GM12878 (cell line): ENCODE data around the gene PM20D2. TPM values are rescaled to one million over a fixed set of nuclear protein-coding genes. Genes with fewer than 3 reads are reported as not detected.

Source experiments
- ATAC-seq: fragments of 200-7000 bp; cut with Tn5 transposase; 3 replicates; pipeline ENCODE4 v1.9.1; 2020; ENCODE audit warnings: mild to moderate bottlenecking, moderate library complexity
- BruUV-seq: library from RNA; stranded (reverse); fragments of 400-500 nt; replicated peaks from 2 replicates; lab custom pipeline; 2021; lab: Mats Ljungman, UMichigan
- CTCF ChIA-PET: fragments of 300-600 bp; sonication (Branson Sonifier 250); formaldehyde crosslinking; extraction: SDS; loops from one replicate; lab custom pipeline; 2021; ENCODE audit warnings: inconsistent platforms; lab: Yijun Ruan, JAX
- POLR2A ChIA-PET: fragments of 350-600 bp; formaldehyde crosslinking; extraction: SDS; loops from one replicate; lab custom pipeline; 2021; ENCODE audit warnings: inconsistent platforms; lab: Charles Lee
- RAD21 ChIA-PET: fragments of 300-600 bp; sonication (Branson Sonifier 250); formaldehyde crosslinking; loops from one replicate; lab custom pipeline; 2023; ENCODE audit warnings: antibody characterized with exemption; ENCODE audit not compliant: unreplicated experiment; lab: Charles Lee
- SMC1A ChIA-PET: fragments of 300-600 bp; sonication (Branson Sonifier 250); formaldehyde crosslinking; loops from one replicate; lab custom pipeline; 2023; ENCODE audit not compliant: unreplicated experiment, uncharacterized antibody; lab: Charles Lee
- DNase-seq: peaks from one replicate; pipeline ENCODE4 v3.0.0-alpha.2; 2011; ENCODE audit warnings: low read depth, low spot score
- FAIRE-seq: peaks from 3 replicates; lab custom pipeline; 2011; peaks lifted over from hg19 to GRCh38; lab: Jason Lieb, UNC
- H2AFZ ChIP-seq: 2 replicates; pipeline ENCODE4 v1.6.0; 2011; ENCODE audit warnings: low read depth, low read length, control low read depth; ENCODE audit not compliant: control insufficient read depth
- H3K27ac ChIP-seq: 2 replicates; pipeline ENCODE4 v1.5.1; 2011; ENCODE audit warnings: control low read depth; ENCODE audit not compliant: control insufficient read depth, insufficient read depth
- H3K27me3 ChIP-seq, 2 experiments: replicated peaks in 1 of 2; 2 replicates each; pipeline versions ENCODE4 v1.6.0 to v1.6.1; 2011; ENCODE audit warnings: low read length in 1 of 2; ENCODE audit not compliant: control insufficient read depth in 2 of 2, insufficient read depth in 2 of 2
- H3K36me3 ChIP-seq, 2 experiments: 2 replicates each; pipeline ENCODE4 v1.5.1; 2011; ENCODE audit warnings: low read length in 1 of 2; ENCODE audit not compliant: control insufficient read depth in 2 of 2, insufficient read depth in 2 of 2
- H3K4me1 ChIP-seq: 2 replicates; pipeline ENCODE4 v1.6.1; 2011; ENCODE audit warnings: mild to moderate bottlenecking, low read length, moderate library complexity, mixed read lengths; ENCODE audit not compliant: control insufficient read depth, insufficient read depth
- H3K4me2 ChIP-seq: 2 replicates; pipeline ENCODE4 v1.6.0; 2011; ENCODE audit warnings: control low read depth; ENCODE audit not compliant: control insufficient read depth, insufficient read depth
- H3K4me3 ChIP-seq: fragments of 200-600 bp; sonication (generic); 2 replicates; pipeline ENCODE4 v1.5.1; 2016
- H3K79me2 ChIP-seq: 2 replicates; pipeline ENCODE4 v1.6.0; 2011; ENCODE audit warnings: low read length; ENCODE audit not compliant: control insufficient read depth, insufficient read depth
- H3K9ac ChIP-seq: 2 replicates; pipeline ENCODE4 v1.8.0; 2011; ENCODE audit warnings: low read length, control low read depth, mixed read lengths; ENCODE audit not compliant: control insufficient read depth, insufficient read depth
- H3K9me3 ChIP-seq: replicated peaks from 3 replicates; pipeline ENCODE4 v1.5.1; 2011; ENCODE audit warnings: mild to moderate bottlenecking, low read length; ENCODE audit not compliant: control insufficient read depth, insufficient read depth
- H4K20me1 ChIP-seq: 2 replicates; pipeline ENCODE4 v1.6.0; 2011; ENCODE audit not compliant: control insufficient read depth, insufficient read depth
- BHLHE40 ChIP-seq, 2 experiments: fragments of 450-650 bp in 1 of 2; IDR thresholded peaks; 2 replicates each; pipeline ENCODE4 v1.6.1; 2011 to 2017; ENCODE audit warnings: low read depth in 2 of 2, borderline replicate concordance in 1 of 2, improper control_type of control experiment in 1 of 2, low read length in 1 of 2, mild to moderate bottlenecking in 1 of 2
- MEF2A ChIP-seq: IDR thresholded peaks from 2 replicates; pipeline ENCODE4 v1.6.1; 2011; ENCODE audit warnings: low read depth, mild to moderate bottlenecking, low read length, moderate library complexity; ENCODE audit not compliant: insufficient read depth
- MTA2 ChIP-seq: fragments of 450-650 bp; IDR thresholded peaks from 2 replicates; pipeline ENCODE4 v1.6.1; 2016; ENCODE audit warnings: low read depth, mild to moderate bottlenecking, moderate library complexity
- MTA3 ChIP-seq: IDR thresholded peaks from 2 replicates; pipeline ENCODE4 v1.6.1; 2012; ENCODE audit warnings: low read length, inconsistent platforms, borderline replicate concordance
- NFYB ChIP-seq: IDR thresholded peaks from 2 replicates; pipeline ENCODE4 v1.6.1; 2011; ENCODE audit warnings: low read depth, mild to moderate bottlenecking, low read length, improper control_type of control experiment, moderate library complexity; ENCODE audit not compliant: insufficient read depth
- TARDBP ChIP-seq: IDR thresholded peaks from 2 replicates; pipeline ENCODE4 v1.6.1; 2016; ENCODE audit warnings: borderline replicate concordance
- WGBS: methylation state at CpG from one replicate; pipeline ENCODE4 v1.1.6; 2016; ENCODE audit warnings: low lambda C conversion rate; ENCODE audit not compliant: insufficient replicate concordance, insufficient coverage; ENCODE audit errors: missing lambda C conversion rate; 5-methylcytosine and 5-hydroxymethylcytosine counted together
- in situ Hi-C: fragments of 300-500 bp; cut with MboI; formaldehyde crosslinking; loops from 9 replicates; pipeline ENCODE4 v1.14.3; 2018; ENCODE audit warnings: mixed read lengths
- intact Hi-C: fragments of 100-400 bp; cut with micrococcal nuclease; formaldehyde crosslinking; loops from one replicate; pipeline ENCODE4 v1.14.2; 2022; ENCODE audit not compliant: unreplicated experiment
- polyA plus RNA-seq, 11 experiments: library from polyadenylated mRNA; depleted of rRNA in 4 of 11; unstranded in 6 of 11; stranded (reverse) in 5 of 11; fragments of >200 nt; fragmentation: Nextera tagmentation in 4 of 11; fragmentation: Illumina TruSeq in 1 of 11; extraction: Ambion mirVana in 4 of 11; extraction: Trizol in 1 of 11; gene quantifications; 1 replicate in 1 of 11; 2 replicates in 10 of 11; pipeline versions ENCODE4 v1.2.1 to v1.2.3, GENCODE V29; 2011 to 2016; ENCODE audit warnings: inconsistent platforms in 2 of 11, missing spikeins in 2 of 11, low read depth in 1 of 11
- total RNA-seq, 4 experiments: library from RNA; depleted of rRNA in 3 of 4; stranded (reverse); fragments of >200 nt in 3 of 4; fragmentation: Illumina TruSeq in 1 of 4; extraction: Trizol in 1 of 4; gene quantifications; 2 replicates each; pipeline versions ENCODE4 v1.2.1 to v1.2.3, GENCODE V29; 2013 to 2021
- TF ChIP-seq, protein P1 (sequence below): IDR thresholded peaks from 2 replicates; pipeline ENCODE4 v1.6.1; 2011; ENCODE audit warnings: borderline replicate concordance, low read depth, mild to moderate bottlenecking, moderate library complexity, mixed read lengths, low read length; ENCODE audit not compliant: insufficient read depth; ENCODE audit errors: extremely low read length
- TF ChIP-seq, protein P2 (sequence below): fragments of 150-350 bp; IDR thresholded peaks from 2 replicates; pipeline ENCODE4 v1.6.1; 2016; ENCODE audit warnings: low read depth, low read length
- TF ChIP-seq, protein P3 (sequence below): fragments of 450-650 bp; IDR thresholded peaks from 2 replicates; pipeline ENCODE4 v1.6.1; 2018; ENCODE audit warnings: mild to moderate bottlenecking, low read depth, moderate library complexity; ENCODE audit not compliant: partially characterized antibody
- TF ChIP-seq, protein P4 (sequence below): IDR thresholded peaks from 2 replicates; pipeline ENCODE4 v1.6.1; 2012; ENCODE audit warnings: low read depth, low read length, improper control_type of control experiment
- TF ChIP-seq, protein P5 (sequence below): fragments of 450-650 bp; IDR thresholded peaks from 2 replicates; pipeline ENCODE4 v1.6.1; 2018; ENCODE audit warnings: borderline replicate concordance, mild to moderate bottlenecking; ENCODE audit not compliant: partially characterized antibody

Gene PM20D2
- total and polyA plus RNA-seq, 10 of the 15 experiments (the other 5 are each of a cell fraction or from before 2014, with no cell fraction given): 7.8 to 23.6 (median 15.7) TPM

DNA sequence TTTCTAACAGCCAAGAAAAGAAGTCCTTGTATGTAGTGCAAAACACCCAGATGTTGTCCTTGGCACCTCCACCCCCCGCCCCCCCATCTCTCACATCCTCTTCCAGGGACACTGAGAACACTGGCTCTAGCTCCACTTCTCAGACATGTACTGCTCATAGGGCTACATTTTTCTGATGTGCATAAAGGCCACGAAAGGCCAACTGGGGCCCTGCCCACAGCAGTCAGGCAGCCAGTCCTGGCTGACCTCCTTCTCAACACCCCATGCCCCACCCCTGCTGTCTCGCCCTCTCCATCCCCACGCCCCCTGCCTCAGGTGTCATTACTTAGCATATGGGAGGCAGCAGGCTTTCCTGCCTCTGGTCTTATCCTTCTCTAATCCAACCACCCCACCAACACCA, 60.0 kb downstream of the PM20D2 start:
- no TSS peak for BruUV-seq
- no peaks in the 10 kb centered on the region for H3K9me3 ChIP-seq
- H3K27ac ChIP-seq: no peak overlapping the region
- 33% methylated on average over 4 of the region's 4 CpGs for WGBS
- no peaks in the 10 kb centered on the region for H4K20me1 ChIP-seq
- no peaks in the 10 kb centered on the region for H3K79me2 ChIP-seq
- FAIRE-seq (no peak), DNase-seq (no peak), ATAC-seq (no peak)
- SMC1A ChIA-PET: interaction anchor here (0.6 kb wide), 2 partner anchors 201 to 379 kb away, joined by 3 read pairs; no protein-coding TSS in a partner anchor
- TF ChIP-seq MTA3: no peak
- TF ChIP-seq, protein P1, sequence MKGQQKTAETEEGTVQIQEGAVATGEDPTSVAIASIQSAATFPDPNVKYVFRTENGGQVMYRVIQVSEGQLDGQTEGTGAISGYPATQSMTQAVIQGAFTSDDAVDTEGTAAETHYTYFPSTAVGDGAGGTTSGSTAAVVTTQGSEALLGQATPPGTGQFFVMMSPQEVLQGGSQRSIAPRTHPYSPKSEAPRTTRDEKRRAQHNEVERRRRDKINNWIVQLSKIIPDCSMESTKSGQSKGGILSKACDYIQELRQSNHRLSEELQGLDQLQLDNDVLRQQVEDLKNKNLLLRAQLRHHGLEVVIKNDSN: no peak
- TF ChIP-seq MEF2A: no peak
- TF ChIP-seq, protein P2, sequence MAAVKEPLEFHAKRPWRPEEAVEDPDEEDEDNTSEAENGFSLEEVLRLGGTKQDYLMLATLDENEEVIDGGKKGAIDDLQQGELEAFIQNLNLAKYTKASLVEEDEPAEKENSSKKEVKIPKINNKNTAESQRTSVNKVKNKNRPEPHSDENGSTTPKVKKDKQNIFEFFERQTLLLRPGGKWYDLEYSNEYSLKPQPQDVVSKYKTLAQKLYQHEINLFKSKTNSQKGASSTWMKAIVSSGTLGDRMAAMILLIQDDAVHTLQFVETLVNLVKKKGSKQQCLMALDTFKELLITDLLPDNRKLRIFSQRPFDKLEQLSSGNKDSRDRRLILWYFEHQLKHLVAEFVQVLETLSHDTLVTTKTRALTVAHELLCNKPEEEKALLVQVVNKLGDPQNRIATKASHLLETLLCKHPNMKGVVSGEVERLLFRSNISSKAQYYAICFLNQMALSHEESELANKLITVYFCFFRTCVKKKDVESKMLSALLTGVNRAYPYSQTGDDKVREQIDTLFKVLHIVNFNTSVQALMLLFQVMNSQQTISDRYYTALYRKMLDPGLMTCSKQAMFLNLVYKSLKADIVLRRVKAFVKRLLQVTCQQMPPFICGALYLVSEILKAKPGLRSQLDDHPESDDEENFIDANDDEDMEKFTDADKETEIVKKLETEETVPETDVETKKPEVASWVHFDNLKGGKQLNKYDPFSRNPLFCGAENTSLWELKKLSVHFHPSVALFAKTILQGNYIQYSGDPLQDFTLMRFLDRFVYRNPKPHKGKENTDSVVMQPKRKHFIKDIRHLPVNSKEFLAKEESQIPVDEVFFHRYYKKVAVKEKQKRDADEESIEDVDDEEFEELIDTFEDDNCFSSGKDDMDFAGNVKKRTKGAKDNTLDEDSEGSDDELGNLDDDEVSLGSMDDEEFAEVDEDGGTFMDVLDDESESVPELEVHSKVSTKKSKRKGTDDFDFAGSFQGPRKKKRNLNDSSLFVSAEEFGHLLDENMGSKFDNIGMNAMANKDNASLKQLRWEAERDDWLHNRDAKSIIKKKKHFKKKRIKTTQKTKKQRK: no peak
- no peak for TF ChIP-seq BHLHE40 (IDR thresholded peaks at IDR 0.05; ENCODE audit: borderline replicate concordance in 1 of 2, low read depth in 2 of 2, low read length in 1 of 2)
- no peak for TF ChIP-seq MTA2
- TF ChIP-seq, protein P3, sequence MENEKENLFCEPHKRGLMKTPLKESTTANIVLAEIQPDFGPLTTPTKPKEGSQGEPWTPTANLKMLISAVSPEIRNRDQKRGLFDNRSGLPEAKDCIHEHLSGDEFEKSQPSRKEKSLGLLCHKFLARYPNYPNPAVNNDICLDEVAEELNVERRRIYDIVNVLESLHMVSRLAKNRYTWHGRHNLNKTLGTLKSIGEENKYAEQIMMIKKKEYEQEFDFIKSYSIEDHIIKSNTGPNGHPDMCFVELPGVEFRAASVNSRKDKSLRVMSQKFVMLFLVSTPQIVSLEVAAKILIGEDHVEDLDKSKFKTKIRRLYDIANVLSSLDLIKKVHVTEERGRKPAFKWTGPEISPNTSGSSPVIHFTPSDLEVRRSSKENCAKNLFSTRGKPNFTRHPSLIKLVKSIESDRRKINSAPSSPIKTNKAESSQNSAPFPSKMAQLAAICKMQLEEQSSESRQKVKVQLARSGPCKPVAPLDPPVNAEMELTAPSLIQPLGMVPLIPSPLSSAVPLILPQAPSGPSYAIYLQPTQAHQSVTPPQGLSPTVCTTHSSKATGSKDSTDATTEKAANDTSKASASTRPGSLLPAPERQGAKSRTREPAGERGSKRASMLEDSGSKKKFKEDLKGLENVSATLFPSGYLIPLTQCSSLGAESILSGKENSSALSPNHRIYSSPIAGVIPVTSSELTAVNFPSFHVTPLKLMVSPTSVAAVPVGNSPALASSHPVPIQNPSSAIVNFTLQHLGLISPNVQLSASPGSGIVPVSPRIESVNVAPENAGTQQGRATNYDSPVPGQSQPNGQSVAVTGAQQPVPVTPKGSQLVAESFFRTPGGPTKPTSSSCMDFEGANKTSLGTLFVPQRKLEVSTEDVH: no peak
- TF ChIP-seq, protein P4, sequence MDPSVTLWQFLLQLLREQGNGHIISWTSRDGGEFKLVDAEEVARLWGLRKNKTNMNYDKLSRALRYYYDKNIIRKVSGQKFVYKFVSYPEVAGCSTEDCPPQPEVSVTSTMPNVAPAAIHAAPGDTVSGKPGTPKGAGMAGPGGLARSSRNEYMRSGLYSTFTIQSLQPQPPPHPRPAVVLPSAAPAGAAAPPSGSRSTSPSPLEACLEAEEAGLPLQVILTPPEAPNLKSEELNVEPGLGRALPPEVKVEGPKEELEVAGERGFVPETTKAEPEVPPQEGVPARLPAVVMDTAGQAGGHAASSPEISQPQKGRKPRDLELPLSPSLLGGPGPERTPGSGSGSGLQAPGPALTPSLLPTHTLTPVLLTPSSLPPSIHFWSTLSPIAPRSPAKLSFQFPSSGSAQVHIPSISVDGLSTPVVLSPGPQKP: no peak
- no peak for TF ChIP-seq TARDBP
- TF ChIP-seq NFYB: no peak
- TF ChIP-seq, protein P5, sequence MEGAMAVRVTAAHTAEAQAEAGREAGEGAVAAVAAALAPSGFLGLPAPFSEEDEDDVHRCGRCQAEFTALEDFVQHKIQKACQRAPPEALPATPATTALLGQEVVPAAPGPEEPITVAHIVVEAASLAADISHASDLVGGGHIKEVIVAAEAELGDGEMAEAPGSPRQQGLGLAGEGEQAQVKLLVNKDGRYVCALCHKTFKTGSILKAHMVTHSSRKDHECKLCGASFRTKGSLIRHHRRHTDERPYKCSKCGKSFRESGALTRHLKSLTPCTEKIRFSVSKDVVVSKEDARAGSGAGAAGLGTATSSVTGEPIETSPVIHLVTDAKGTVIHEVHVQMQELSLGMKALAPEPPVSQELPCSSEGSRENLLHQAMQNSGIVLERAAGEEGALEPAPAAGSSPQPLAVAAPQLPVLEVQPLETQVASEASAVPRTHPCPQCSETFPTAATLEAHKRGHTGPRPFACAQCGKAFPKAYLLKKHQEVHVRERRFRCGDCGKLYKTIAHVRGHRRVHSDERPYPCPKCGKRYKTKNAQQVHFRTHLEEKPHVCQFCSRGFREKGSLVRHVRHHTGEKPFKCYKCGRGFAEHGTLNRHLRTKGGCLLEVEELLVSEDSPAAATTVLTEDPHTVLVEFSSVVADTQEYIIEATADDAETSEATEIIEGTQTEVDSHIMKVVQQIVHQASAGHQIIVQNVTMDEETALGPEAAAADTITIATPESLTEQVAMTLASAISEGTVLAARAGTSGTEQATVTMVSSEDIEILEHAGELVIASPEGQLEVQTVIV: no peak
- CTCF ChIA-PET: no interaction called here
- in situ Hi-C loops: no loop called here
- H3K36me3 ChIP-seq: no peaks in the 10 kb centered on the region
- no peak overlapping the region for H3K4me2 ChIP-seq
- POLR2A ChIA-PET: no interaction called here
- H3K27me3 ChIP-seq: no peaks in the 10 kb centered on the region
- RAD21 ChIA-PET: no interaction called here
- H3K4me3 ChIP-seq: no peak overlapping the region
- no peak overlapping the region for H2AFZ ChIP-seq
- H3K9ac ChIP-seq: no peak overlapping the region
- intact Hi-C loops: no loop called here
- no peaks in the 10 kb centered on the region for H3K4me1 ChIP-seq
